NK-92 (cell line): ENCODE data around the gene FABP1.

Experiments used
- DNase-seq: peaks from one replicate; lab custom pipeline; 2025; ENCODE audit not compliant: unreplicated experiment; lab: John Stamatoyannopoulos, UW

FABP1 gene

DNA sequence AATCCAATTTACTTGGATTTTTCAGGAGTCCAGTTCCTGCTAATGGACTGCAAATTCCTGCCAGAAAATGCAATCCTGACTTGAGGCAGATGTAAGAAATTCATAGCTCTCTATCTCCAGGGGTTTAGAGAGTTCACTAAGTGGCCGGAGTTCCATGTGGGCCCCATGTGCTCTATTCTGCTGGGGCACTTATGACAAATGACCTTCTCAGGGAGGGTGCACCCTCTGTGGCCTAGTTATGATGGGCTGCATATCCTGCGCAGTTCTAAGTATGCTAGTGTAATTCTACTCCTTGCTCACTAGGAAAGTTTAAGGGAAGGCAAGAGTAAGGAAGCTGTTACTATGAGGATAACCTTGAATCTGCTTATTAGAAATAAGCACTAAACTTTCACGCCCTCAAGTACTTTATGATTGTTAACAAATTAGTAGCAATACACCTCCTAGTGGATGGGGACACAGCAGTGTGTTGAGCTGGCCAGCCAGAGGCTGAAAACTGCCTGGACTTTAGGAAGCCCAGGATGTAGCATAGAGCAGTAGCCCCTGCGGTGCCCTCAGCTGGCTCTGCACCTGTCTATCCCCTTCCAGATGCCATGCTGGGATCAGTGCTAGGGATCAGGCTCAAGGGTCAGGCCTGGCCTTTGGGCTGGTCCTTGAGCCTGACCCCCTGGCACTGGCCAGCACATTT, 45.8 kb downstream of the FABP1 start:
- DNase-seq: no peak

- DNase-seq: no peak
Observed at GRCh38 chr2:88080545-88080944, 47.3 kb downstream of the FABP1 start.

DNA sequence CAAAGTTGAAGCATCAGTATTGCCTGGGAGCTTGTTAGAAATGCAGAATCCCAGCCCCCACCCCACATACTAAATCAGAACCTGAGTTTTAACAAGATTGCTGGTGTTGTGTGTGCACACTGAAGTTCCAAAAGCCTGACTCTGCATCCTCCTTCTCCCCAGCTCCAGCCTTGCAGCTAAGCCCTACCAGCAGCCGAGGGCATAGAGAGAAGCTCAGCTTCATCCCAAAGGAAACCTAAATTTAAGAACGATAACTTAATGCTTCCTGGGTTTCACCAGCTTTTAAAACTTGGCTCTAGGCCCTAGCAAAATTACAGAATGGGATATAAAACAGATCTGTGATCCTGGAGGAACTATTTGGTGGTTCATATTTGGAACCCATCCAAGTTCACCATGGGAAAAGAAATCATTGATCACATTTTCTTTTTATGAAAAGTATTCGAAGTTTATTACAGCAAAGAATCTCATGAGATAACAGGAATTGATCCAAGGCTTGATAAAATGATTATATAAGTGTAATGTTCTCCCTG, 49.2 kb downstream of the FABP1 start:
- no peak for DNase-seq

DNA sequence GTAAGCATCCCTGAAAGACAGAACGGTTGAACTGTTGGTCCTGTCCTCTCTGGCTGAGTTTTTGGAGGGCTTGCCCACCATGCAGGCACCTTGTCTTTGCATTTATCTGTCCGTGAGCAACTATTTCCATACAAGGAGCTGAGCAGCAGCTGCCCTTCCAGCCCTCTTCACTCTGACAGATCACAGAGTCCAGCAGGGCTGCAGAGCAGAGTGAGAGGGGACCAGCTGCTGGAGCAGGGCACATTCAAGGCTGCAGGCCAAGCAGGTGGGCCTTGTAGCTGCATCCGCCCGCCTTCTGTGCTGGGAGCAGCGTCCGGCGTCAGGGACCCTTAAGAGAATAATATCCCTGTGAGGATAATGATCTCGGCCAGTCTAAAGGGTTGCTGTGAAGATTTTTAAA, 50.8 kb downstream of the FABP1 start:
- DNase-seq: no peak

DNA sequence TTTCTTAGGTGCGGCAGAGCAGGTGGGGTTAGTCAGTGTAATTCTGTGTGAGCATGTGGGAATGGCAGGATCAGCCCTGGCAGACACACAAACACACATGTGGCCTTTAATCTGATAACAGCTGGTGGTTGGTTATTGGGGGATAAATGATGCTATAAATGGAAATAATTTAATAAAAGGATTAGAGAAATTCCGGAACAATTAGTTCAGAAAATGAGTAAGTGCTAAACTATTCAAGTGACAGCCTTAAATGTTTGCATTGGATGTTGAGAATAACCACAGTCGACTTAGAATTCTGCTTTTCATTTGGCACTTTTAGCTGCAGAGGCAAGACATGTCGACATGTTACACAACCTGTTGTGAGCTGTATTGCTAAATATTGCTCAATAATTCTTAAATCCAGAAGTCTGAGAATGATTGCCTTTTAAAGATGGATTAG, 53.0 kb downstream of the FABP1 start:
- DNase-seq: no peak

DNA sequence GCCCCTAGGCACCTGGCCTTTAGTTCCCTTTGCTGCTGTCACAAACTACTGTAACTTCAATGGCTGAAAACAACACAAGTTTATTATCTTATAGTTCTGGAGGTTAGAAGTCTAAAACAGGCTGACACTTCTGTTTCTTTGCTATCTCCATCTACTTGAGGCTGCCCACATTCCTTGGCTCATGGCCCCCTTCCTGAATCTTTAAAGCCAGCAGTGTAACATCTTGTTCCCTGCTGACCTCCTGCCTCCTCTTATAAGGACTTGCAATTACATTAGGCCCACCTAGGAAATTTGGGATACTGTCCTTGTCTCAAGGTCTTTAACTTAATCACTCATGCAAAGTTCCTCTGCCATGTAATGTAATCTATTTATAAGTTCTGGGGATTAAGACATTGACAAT, 53.7 kb downstream of the FABP1 start:
- DNase-seq: no peak
